Neuronal stem cell (in vitro differentiated cells): ENCODE results near the gene LCA5L. TPM values are rescaled to one million over a fixed set of nuclear protein-coding genes. Genes with fewer than 3 reads are reported as not detected.
A peak's percentile ranks its signal among the peaks of the same experiment; 100 is the strongest.

ENCODE experiments used
- DNase-seq: peaks from one replicate; pipeline ENCODE4 v3.0.0-alpha.2; 2013; ENCODE audit warnings: low spot score
- H2AFZ ChIP-seq: one replicate; pipeline ENCODE4 v1.6.1; 2013; ENCODE audit warnings: mild to moderate bottlenecking, low read length, inconsistent platforms
- H2AK5ac ChIP-seq: 2 replicates; pipeline ENCODE4 v1.6.1; 2013; ENCODE audit warnings: low read depth, mild to moderate bottlenecking, inconsistent platforms, low read length, moderate library complexity, mixed read lengths
- H2BK120ac ChIP-seq: 2 replicates; pipeline ENCODE4 v1.6.1; 2013; ENCODE audit warnings: low read depth, mild to moderate bottlenecking, inconsistent platforms, low read length, moderate library complexity, mixed read lengths
- H2BK12ac ChIP-seq: one replicate; pipeline ENCODE4 v1.6.1; 2013; ENCODE audit warnings: low read length, inconsistent platforms
- H2BK15ac ChIP-seq: 2 replicates; pipeline ENCODE4 v1.6.1; 2013; ENCODE audit warnings: mild to moderate bottlenecking, low read length, inconsistent platforms, mixed read lengths
- H2BK5ac ChIP-seq: one replicate; pipeline ENCODE4 v1.6.1; 2013; ENCODE audit warnings: inconsistent platforms, mild to moderate bottlenecking, low read length, moderate library complexity
- H3K14ac ChIP-seq: one replicate; pipeline ENCODE4 v1.6.1; 2013; ENCODE audit warnings: low read length, inconsistent platforms
- H3K18ac ChIP-seq: 2 replicates; pipeline ENCODE4 v1.6.1; 2013; ENCODE audit warnings: low read length, inconsistent platforms
- H3K23ac ChIP-seq: 2 replicates; pipeline ENCODE4 v1.6.1; 2013; ENCODE audit warnings: low read depth, mild to moderate bottlenecking, mixed read lengths, low read length, inconsistent platforms; ENCODE audit not compliant: poor library complexity
- H3K27ac ChIP-seq: replicated peaks from 3 replicates; pipeline ENCODE4 v1.5.1; 2013; ENCODE audit warnings: low read length, inconsistent platforms
- H3K27me3 ChIP-seq, 3 experiments: 2 replicates each; pipeline ENCODE4 v1.6.1; 2013; ENCODE audit warnings: low read length in 3 of 3, mild to moderate bottlenecking in 2 of 3, inconsistent platforms in 1 of 3, low read depth in 1 of 3, mixed read lengths in 1 of 3, moderate library complexity in 1 of 3; ENCODE audit not compliant: control insufficient read depth in 3 of 3, insufficient read depth in 3 of 3
- H3K36me3 ChIP-seq, 2 donors: replicated peaks in 1 of 2; 2 replicates each; pipeline ENCODE4 v1.6.1; 2013; ENCODE audit warnings: low read length in 2 of 2; ENCODE audit not compliant: control insufficient read depth in 2 of 2, insufficient read depth in 2 of 2
- H3K4ac ChIP-seq: 2 replicates; pipeline ENCODE4 v1.6.1; 2013; ENCODE audit warnings: inconsistent platforms, mild to moderate bottlenecking, low read length, moderate library complexity
- H3K4me1 ChIP-seq, 2 donors: 1 replicate in 1 of 2; 2 replicates in 1 of 2; pipeline ENCODE4 v1.6.1; 2013; ENCODE audit warnings: low read length in 2 of 2, low read depth in 1 of 2; ENCODE audit not compliant: control insufficient read depth in 2 of 2, insufficient read depth in 1 of 2
- H3K4me2 ChIP-seq: one replicate; pipeline ENCODE4 v1.6.1; 2013; ENCODE audit warnings: mild to moderate bottlenecking, low read length, inconsistent platforms; ENCODE audit not compliant: insufficient read depth, poor library complexity, severe bottlenecking
- H3K4me3 ChIP-seq, 2 donors: 2 replicates each; pipeline ENCODE4 v1.5.1; 2013; ENCODE audit warnings: low read length in 2 of 2, mild to moderate bottlenecking in 2 of 2, inconsistent platforms in 1 of 2, moderate library complexity in 1 of 2
- H3K79me1 ChIP-seq: one replicate; pipeline ENCODE4 v1.6.1; 2013; ENCODE audit warnings: low read depth, mild to moderate bottlenecking, inconsistent platforms, low read length, moderate library complexity
- H3K9ac ChIP-seq: one replicate; pipeline ENCODE4 v1.6.1; 2013; ENCODE audit warnings: mild to moderate bottlenecking, low read depth, low read length, inconsistent platforms; ENCODE audit not compliant: poor library complexity
- H3K9me3 ChIP-seq, 2 donors: replicated peaks in 1 of 2; 2 replicates each; pipeline versions ENCODE3 to v1.6.1; 2013; ENCODE audit warnings: low read length in 2 of 2, mild to moderate bottlenecking in 2 of 2, inconsistent platforms in 1 of 2, low read depth in 1 of 2, mixed read lengths in 1 of 2, moderate library complexity in 1 of 2; ENCODE audit not compliant: control insufficient read depth in 2 of 2, insufficient read depth in 1 of 2
- H4K8ac ChIP-seq: one replicate; pipeline ENCODE4 v1.6.1; 2013; ENCODE audit warnings: low read depth, mild to moderate bottlenecking, inconsistent platforms, low read length, moderate library complexity
- H4K91ac ChIP-seq: one replicate; pipeline ENCODE4 v1.6.1; 2013; ENCODE audit warnings: low read length, low read depth, mild to moderate bottlenecking, inconsistent platforms; ENCODE audit not compliant: poor library complexity
- WGBS, 2 donors: extraction: QIAGEN DNeasy Blood & Tissue Kit; methylation state at CpG; one replicate each; pipeline ENCODE4 v1.1.7; 2013; ENCODE audit warnings: missing lambda C conversion rate in 2 of 2, mixed read lengths in 1 of 2; ENCODE audit not compliant: insufficient read length in 2 of 2, insufficient replicate concordance in 1 of 2; ENCODE audit errors: extremely low coverage in 2 of 2; 5-methylcytosine and 5-hydroxymethylcytosine counted together
- polyA plus RNA-seq, 2 experiments: library from polyadenylated mRNA; stranded (reverse); fragments of 200-250 nt; gene quantifications; one replicate each; pipeline ENCODE4 v1.2.3, GENCODE V29; 2013

The LCA5L gene
- 1.1 TPM for polyA plus RNA-seq (2013, experiment 1 of 2)
- polyA plus RNA-seq (2013, experiment 2 of 2) = 1.1 TPM

- H4K91ac ChIP-seq = no peak within 1 kb of the TSS
- H2BK5ac ChIP-seq = peak within 1 kb of the TSS; percentile 77
- peak within 1 kb of the TSS; percentile 93 for H2AFZ ChIP-seq
- peak; percentile 93 for DNase-seq
- peak within 1 kb of the TSS; percentile 97 for H3K23ac ChIP-seq
- no peaks in the 10 kb centered on the region for H3K36me3 ChIP-seq
- H2BK12ac ChIP-seq = no peak within 1 kb of the TSS
- peaks cover 0 to 2% (median 0%) of the 10 kb centered on the region in 3 experiments for H3K27me3 ChIP-seq
- peak within 1 kb of the TSS; percentile 82 for H3K4me2 ChIP-seq
- H3K79me1 ChIP-seq = no peaks in the 10 kb centered on the region
- no peak within 1 kb of the TSS for H3K4ac ChIP-seq
- H2BK120ac ChIP-seq = no peak within 1 kb of the TSS
- peak within 1 kb of the TSS; percentile 95 for H3K27ac ChIP-seq
- peak within 1 kb of the TSS; percentile 66 for H3K14ac ChIP-seq
- peaks cover 11 to 13% of the 10 kb centered on the region in 2 donors for H3K4me1 ChIP-seq
- no peaks in the 10 kb centered on the region for H3K9me3 ChIP-seq
- H2BK15ac ChIP-seq = peak within 1 kb of the TSS; percentile 87
- WGBS, 2 donors = no CpG with 5 or more reads among the region's 83 CpGs
- no peak within 1 kb of the TSS for H4K8ac ChIP-seq
- peak within 1 kb of the TSS; percentile 96 for H3K18ac ChIP-seq
- H2AK5ac ChIP-seq = peak within 1 kb of the TSS; percentile 69
- peak within 1 kb of the TSS; percentile 97 for H3K9ac ChIP-seq
- H3K4me3 ChIP-seq = peak within 1 kb of the TSS; percentile 73 to 88
These were observed at the start of gene LCA5L for GRCh38 chr21:39445321-39446269. LCA5L (minus strand) TSS chr21:39445778; CDS start chr21:39428493, 17,285 bp downstream.

DNA sequence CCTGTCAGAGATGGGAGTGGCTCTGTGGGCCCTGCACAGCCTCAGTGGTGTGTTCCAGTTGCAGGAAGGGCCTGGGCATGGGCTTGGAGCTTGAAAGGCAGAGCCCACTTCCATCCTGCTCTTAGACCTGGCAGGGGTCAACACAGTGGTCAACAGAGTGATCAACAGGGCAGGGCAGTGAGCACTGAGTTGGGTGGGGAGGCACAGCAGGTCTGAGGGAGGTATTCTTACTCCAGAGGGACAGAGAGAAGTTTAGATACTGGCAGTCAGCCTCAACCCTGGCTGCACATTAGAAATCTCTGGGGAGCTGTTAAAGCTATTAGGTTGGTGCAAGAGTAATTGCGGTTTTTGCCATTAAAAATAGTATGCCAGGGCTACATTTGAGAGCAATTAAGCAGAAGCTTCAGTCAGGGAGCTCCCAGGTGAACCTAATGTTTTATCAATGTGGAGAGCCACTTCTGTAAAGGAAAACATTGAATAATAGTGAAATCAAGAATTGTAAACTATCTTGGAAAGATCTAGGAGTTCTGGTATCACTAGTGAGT, 43.9 kb upstream of the LCA5L start:
- Histone ChIP-seq H3K27ac (no peak overlapping the region), H2BK120ac (no peak overlapping the region), H3K79me1 (no peaks in the 10 kb centered on the region), H3K4me1 (no peaks in the 10 kb centered on the region), H3K36me3 (no peaks in the 10 kb centered on the region), H3K27me3 (no peaks in the 10 kb centered on the region), H4K8ac (no peak overlapping the region), H2BK12ac (peak overlapping the region; percentile 75), H2AK5ac (no peak overlapping the region), H2AFZ (no peak overlapping the region), H3K9me3 (peaks cover 0 to 2% of the 10 kb centered on the region in 2 donors), H3K4me2 (no peak overlapping the region), H4K91ac (no peak overlapping the region), H3K4me3 (no peak overlapping the region), H3K4ac (no peak overlapping the region), H2BK5ac (no peak overlapping the region), H3K14ac (no peak overlapping the region), H3K23ac (peak overlapping the region; percentile 89), H2BK15ac (no peak overlapping the region), H3K9ac (peak overlapping the region; percentile 50), H3K18ac (no peak overlapping the region)
- no peak for DNase-seq
- WGBS, 2 donors = no CpG with 5 or more reads among the region's 1 CpG

- DNase-seq = no peak
- no CpG with 5 or more reads among the region's 6 CpGs for WGBS, 2 donors
- H3K9me3 ChIP-seq = peaks cover 0 to 2% of the 10 kb centered on the region in 2 donors
- H2BK15ac ChIP-seq = no peak overlapping the region
- H3K4me1 ChIP-seq = peaks cover 0 to 3% of the 10 kb centered on the region in 2 donors
- H2AK5ac ChIP-seq = no peak overlapping the region
- H3K4me3 ChIP-seq = no peak overlapping the region
- no peaks in the 10 kb centered on the region for H3K27me3 ChIP-seq
- H3K4ac ChIP-seq = no peak overlapping the region
- no peaks in the 10 kb centered on the region for H3K36me3 ChIP-seq
- H3K14ac ChIP-seq = no peak overlapping the region
- H3K4me2 ChIP-seq = no peak overlapping the region
- no peak overlapping the region for H2BK120ac ChIP-seq
- no peak overlapping the region for H2BK12ac ChIP-seq
- no peaks in the 10 kb centered on the region for H3K79me1 ChIP-seq
- H4K91ac ChIP-seq = no peak overlapping the region
- H3K18ac ChIP-seq = no peak overlapping the region
- H2AFZ ChIP-seq = no peak overlapping the region
- no peak overlapping the region for H4K8ac ChIP-seq
- no peak overlapping the region for H3K23ac ChIP-seq
- H2BK5ac ChIP-seq = no peak overlapping the region
- H3K9ac ChIP-seq = no peak overlapping the region
- H3K27ac ChIP-seq = no peak overlapping the region
These were observed 39.2 kb upstream of the LCA5L start for GRCh38 chr21:39484711-39485276.

DNA sequence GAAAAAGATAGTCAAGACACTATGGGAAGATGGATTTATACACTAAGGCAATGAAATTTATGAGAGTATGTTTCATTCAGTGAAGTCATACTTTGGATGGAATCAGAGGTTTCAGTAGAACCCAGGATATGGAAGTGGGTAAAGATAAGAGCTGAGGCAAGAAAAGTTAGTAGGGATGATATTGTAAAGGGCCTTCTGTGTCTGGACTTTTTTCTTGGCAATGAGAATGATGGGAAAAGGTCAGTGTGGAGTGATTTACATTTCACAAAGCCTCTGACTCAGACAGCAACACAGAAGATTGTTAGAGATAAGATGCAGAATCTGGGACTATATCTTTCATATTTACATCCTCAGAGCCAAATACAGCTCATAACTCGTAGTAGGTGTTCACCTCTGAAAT, 38.3 kb upstream of the LCA5L start:
- no peak overlapping the region for H2BK120ac ChIP-seq
- no peak overlapping the region for H3K27ac ChIP-seq
- no peak overlapping the region for H2BK15ac ChIP-seq
- no peak overlapping the region for H3K4me3 ChIP-seq
- no peak overlapping the region for H2AFZ ChIP-seq
- H3K14ac ChIP-seq = no peak overlapping the region
- no peaks in the 10 kb centered on the region for H3K79me1 ChIP-seq
- H3K9me3 ChIP-seq = no peaks in the 10 kb centered on the region
- H3K9ac ChIP-seq = no peak overlapping the region
- no peaks in the 10 kb centered on the region for H3K36me3 ChIP-seq
- no peaks in the 10 kb centered on the region for H3K27me3 ChIP-seq
- H3K4me2 ChIP-seq = no peak overlapping the region
- no peak overlapping the region for H3K23ac ChIP-seq
- H3K4me1 ChIP-seq = peaks cover 0 to 3% of the 10 kb centered on the region in 2 donors
- no peak overlapping the region for H3K4ac ChIP-seq
- WGBS, 2 donors = no CpG with 5 or more reads among the region's 1 CpG
- H4K91ac ChIP-seq = no peak overlapping the region
- no peak overlapping the region for H4K8ac ChIP-seq
- no peak for DNase-seq
- H2AK5ac ChIP-seq = no peak overlapping the region
- H3K18ac ChIP-seq = no peak overlapping the region
- no peak overlapping the region for H2BK5ac ChIP-seq
- no peak overlapping the region for H2BK12ac ChIP-seq
